ENCODE results near the gene TTC21A.

Gene TTC21A

DNA sequence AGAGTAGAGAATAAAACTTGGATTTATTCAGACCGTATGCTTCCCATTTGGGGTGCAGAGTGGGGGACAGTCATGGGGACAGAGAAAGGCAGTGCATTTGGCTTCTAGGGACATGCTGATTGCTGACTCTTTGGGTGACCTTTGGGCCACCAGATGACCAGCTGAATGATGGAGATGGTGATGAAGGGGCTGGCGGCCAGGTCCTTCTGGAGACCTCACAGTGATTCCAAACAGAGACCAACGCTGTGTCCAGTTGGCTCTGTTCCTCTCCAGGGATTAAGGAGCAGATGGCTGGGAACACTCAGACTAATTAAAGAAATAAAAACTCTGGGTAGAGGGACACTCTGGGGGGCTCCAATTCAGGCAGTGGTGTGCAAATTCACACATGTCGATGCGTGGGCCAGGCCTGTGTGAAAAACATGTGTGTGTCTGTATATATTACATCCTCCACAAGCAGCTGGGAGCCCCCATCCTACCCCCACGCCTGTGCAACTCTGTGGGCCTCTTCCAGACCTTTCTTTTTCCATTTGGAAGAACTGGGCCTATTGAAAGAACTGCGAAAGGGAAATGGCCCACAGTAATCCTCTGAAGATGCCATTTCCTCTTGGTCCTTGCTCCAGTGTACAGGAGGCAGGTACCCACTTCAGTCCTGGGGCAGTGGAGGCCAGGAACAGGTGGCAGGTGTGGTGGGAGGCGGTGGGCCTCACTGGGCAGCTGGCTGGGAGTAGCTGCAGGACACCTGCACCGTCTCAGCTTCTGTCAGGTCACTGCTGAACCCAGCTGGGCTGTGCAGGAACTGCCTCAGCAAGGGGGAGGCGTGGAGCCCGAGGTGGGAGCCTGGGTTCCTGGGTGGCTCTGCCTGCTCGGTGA is 76.0 kb downstream of the TTC21A start:
- peak; percentile 52 for DNase-seq

GRCh38 chr3:39184081-39184967 is 76.8 kb downstream of the TTC21A start:
- DNase-seq, result peak; percentile 52

DNA sequence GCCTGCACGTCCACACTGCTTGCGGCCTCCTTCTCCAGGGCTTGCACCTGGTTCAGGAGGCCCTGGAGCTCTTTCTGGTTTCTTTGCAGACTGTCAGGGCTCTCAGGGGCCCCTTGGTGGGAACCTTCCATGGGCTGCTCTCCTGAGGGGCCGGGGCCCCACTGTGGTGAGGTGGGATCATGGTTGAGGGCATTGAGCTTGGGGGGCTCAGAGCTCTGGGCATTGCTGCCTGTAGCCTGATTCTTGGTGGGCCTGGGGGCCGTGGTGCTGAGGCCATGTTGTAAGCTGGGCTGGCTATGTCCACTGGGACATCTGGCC is 77.4 kb downstream of the TTC21A start:
- DNase-seq, result peak; percentile 52

DNA sequence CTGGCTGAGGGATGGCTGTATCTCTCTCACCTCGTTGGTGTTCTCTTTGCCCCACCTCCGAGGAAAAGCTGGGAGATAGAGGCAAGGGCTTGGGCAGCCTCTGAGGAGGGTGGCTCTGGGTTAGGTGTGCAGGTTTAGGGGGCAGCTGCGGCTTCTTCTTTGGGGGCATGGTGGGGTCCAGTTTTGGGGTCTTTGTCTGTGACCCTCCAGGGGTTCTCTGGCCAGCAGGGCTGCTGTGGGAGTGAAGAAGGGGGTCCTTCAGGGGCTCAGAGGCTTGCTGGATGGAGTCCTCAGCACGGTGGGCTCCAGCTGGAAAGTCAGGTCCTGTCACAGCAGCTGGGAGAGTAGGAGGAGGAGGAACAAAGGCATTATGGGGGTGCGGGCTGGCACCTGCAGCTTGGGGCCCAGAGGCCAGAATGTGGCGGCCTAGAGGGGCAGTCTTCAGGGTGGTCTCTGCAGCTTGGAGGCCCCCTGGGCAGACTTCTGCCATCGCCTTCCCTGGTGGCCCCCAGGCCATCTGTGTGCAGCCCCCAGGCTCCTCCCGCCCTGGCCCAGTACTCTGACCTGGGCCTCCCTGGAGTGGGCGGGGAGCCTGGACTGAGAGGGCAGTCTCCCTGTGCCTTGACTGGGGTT is 78.0 kb downstream of the TTC21A start:
- peak; percentile 42 for DNase-seq

- peak; percentile 46 for DNase-seq
These were observed 78.6 kb downstream of the TTC21A start for GRCh38 chr3:39185959-39186691.

DNA sequence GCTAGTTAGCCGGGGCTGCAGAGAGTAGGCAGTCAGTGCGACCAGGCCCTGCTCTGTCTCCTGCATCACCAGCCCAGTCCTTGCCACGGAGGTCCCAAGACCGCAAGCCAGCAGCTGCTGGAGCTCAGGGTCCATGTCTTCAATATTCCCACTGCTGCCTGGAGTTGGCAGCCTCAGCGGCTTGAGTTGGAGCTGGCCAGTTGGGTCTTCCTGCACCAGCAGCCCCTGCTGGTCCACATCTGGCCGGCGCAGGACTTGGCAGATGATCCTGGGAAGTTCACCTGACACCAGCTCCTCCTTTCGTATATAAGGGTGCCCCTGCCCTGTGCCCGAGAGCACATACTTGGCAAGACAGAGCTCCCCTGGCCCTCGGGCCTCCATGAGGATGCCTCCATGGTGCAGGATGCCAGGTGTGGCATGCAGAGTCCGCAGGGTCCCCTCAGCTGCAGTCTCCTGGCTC is 79.2 kb downstream of the TTC21A start:
- no peak for DNase-seq

GRCh38 chr3:39187372-39188155 is 80.1 kb downstream of the TTC21A start:
- peak; percentile 49 for DNase-seq
